EL (cell line): ENCODE data around the gene ACADM.
A peak's percentile ranks its signal among the peaks of the same experiment; 100 is the strongest.
"Not testable (repeated sequence)": the region's sequence is repeated elsewhere in the genome, so short reads cannot be mapped to it uniquely, and the experiment has no call there.

Experiments
- DNase-seq: peaks from one replicate; pipeline ENCODE4 v3.0.0-alpha.2; 2016

The ACADM gene

DNA sequence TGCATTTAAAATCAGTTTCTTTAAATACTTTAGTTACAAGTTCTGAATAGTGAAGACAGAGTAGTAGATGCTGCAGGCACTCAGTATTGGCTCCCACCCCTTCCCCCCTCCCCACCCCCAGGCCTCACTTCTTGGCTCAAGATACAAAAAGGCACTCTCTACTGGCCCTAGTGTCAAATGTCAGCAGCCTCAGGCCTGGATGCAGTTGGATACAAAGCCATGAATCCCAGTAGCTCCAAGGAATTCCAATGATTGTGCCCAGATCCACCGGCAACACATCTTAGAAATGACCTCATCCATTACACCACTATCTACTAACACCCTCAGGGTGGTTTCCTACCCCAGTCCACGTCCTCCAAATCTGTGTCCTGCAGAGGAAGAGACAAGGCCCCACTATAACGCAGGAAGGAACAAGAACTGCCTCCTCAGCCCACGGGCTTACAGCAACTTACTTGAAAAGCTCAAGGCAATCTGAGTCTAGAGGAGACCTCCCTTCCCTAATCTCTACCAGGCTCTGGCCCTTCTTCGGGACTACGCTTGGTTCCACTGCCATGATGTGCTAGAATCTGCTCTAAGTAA lies 17.6 kb downstream of the ACADM start:
- DNase-seq: peak; percentile 47

DNA sequence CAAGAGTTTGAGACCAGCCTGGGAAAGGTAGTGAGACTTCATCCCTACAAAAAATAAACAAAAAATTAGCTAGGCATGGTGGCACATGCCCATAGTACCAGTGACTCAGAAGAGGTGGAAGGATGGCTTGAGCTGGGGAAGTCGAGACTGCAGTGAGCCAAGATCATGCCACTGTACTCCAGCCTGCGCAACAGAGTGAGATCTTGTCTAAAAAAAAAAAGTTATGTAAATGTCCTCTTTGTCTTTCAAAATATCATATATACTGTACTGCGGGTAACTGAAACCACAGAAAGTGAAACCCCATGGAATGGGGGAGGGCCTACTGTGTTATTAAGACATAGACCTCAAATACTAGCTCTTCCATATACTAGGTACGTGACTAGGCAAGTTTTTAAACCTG lies 20.8 kb downstream of the ACADM start:
- no peak for DNase-seq

DNA sequence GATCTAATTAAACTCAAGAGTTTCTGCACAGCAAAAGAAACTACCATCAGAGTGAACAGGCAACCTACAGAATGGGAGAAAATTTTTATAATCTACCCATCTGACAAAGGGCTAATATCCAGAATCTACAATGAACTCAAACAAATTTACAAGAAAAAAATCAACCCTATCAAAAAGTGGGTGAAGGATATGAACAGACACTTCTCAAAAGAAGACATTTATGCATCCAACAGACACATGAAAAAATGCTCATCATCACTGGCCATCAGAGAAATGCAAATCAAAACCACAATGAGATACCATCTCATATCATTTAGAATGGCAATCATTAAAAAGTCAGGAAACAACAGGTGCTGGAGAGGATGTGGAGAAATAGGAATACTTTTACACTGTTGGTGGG lies 32.7 kb downstream of the ACADM start:
- not testable (repeated sequence) for DNase-seq

DNA sequence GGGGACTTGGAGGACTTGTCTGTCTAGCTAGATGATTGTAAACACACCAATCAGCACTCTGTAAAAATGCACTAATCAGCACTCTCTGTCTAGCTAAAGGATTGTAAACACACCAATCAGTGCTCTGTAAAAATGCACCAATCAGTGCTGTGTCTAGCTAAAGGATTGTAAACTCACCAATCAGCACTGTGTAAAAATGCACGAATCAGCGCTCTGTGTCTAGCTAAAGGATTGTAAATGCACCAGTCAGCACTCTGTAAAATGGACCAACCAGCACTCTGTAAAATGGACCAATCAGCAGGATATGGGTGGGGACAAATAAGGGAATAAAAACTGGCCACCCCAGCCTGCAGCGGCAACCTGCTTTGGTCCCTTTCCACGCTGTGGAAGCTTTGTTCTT lies 34.0 kb downstream of the ACADM start:
- not testable (repeated sequence) for DNase-seq

DNA sequence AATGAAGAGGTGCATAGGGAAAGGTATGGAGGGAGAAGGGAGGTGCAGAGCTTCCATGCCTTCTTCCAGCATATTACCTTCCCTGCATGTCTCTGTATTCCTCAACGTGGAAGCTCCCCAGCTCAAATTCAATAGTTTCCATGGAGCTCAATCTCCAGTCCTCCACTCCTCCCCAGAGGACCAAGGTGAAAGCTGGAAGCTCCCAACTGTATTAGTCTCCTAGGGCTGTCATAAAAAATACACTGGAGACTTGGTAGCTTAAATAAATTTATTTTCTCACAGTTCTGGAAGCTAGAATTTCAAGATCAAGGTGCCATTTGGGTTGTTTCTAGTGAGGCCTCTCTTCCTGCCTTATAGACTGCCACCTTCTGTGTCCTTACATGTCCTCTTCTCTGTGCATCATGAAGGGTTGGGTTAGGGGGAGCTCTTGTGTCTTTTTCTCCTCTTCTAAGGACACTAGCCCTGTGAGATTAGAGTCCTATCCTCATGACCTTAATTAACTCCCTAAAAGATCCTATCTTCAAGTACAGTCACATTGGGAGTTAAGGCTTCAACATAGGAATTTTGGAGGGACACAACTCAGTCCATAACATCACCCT lies 39.6 kb downstream of the ACADM start:
- no peak for DNase-seq

DNA sequence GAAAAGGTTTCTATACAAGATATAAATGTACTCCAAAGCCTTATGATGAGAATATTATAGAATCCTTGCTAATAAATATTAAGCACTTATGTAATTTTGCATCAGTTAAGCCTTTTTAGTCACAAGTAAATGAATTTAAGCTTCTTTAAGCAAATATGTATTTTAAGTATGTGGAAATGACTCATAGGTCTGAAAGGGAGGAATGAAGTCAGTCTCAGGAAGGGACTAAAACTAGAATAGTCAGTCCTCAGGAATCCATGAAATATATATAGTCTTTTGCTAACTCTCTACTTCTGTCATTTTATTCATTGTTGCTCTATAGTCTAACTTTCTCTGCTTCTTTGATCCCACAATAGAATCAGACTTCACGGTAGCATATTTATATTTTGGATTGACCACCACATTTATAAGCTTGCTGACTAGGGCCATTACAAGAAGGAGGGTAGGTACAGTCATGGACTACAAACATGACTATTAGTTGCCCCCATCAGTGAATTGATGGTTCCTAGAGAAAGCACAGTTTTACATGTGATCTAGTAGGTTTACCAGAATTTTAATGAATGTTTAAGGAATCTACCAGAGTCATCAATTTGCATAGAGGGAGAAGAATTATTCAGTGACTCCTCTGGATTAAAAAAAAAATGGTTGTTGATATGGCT lies 41.3 kb downstream of the ACADM start:
- peak; percentile 85 for DNase-seq

DNA sequence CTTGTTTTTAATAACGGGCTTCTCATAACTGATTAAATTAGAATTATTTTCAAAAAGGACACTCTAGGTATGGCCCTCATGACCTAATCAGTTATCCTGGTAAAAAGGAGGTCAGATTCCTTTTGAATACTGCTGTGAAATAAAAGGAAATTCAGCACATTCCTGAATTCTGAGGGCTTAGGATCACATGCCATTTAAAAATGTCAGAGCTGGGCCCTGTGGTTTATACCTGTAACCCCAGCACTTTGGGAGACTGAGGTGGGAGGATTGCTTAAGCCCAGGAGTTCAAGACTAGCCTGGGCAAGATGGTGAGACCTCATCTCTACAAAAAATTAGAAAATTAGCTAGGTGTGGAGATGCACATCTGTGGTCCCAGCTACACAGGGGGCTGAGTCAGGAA lies 43.5 kb downstream of the ACADM start:
- DNase-seq: peak; percentile 43

DNA sequence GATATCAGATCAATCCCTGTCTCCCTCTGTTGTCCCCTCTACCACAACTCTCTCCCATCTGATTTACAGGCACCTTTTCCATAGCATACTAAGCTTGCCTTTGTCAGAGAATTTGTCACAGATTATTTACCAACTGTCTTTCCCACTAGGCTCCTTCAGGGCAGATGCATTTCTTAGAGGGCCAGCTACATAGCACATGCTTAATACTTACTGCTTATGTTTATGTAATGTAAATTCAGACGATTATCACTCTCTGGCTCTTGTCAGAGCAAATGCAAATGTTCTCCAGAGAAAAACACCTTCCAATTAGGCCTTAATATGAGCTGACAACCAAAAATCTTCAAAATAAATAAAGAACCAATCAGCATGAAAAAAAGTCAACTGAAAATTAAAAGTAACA lies 46.3 kb downstream of the ACADM start:
- no peak for DNase-seq

DNA sequence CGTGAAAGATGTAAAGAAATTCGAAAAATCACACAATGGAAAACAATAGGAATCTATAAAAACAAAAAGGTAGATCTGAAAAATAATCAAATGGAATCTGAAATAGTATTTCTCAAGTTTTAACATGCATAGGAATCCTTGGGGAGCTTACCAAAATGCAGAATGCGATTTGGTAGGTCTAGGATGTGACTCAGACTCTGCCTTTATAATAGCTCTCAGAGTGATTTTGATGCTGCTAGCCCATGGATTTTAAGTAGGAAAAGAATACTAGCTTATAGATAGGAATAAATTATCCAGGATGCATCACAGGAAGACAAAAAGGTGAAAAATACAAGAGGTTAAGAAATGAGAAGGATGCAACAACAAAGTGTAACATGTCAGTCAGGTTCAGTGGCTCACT lies 47.5 kb downstream of the ACADM start:
- no peak for DNase-seq

DNA sequence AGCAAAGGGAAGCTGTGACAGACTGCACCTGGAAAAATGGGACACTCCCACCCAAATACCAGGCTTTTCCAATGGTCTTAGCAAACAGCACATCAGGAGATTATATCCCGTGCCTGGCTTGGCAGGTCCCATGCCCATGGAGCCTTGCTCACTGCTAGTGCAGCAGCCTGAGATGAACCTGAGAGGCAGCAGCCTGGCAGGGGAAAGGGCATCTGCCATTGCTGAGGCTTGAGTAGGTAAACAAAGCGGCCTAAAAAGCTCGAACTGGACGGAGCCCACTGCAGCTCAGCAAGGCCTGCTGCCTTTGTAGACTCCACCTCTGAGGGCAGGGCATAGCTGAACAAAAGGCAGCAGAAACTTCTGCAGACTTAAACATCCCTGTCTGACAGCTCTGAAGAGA lies 53.3 kb downstream of the ACADM start:
- DNase-seq: not testable (repeated sequence)

DNA sequence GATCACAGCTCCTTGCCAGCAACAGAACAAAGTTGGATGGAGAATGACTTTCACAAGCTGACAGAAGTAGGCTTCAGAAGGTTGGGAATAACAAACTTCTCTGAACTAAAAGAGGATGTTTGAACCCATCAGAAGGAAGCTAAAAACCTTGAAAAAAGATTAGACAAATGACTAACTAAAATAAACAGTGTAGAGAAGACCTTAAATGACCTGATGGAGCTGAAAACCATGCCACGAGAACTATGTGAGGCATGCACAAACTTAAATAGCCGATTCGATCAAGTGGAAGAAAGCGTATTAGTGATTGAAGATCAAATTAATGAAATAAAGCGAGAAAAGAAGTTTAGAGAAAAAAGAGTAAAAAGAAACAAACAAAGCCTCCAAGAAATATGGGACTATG lies 54.2 kb downstream of the ACADM start:
- not testable (repeated sequence) for DNase-seq

DNA sequence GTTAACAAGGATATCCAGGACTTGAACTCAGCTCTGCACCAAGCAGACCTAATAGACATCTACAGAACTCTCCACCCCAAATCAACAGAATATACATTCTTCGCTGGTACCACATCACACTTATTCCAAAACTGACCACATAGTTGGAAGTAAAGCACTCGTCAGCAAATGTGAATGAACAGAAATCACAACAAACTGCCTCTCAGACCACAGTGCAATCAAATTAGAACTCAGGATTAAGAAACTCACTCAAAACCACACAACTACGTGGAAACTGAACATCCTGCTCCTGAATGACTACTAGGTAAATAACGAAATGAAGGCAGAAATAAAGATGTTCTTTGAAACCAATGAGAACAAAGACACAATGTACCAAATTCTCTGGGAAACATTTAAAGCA lies 55.7 kb downstream of the ACADM start:
- DNase-seq: not testable (repeated sequence)

DNA sequence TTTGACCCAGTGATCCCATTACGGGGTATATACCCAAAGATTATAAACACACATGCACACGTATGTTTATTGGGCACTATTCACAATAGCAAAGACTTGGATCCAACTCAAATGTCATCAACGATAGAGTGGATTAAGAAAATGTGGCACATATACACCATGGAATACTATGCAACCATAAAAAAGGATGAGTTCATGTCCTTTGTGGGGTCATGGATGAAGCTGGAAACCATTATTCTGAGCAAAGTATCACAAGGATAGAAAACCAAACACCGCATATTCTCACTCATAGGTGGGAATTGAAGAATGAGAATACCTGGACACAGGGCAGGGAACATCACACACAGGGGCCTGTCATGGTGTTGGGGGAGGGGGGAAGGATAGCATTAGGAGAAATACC lies 59.4 kb downstream of the ACADM start:
- DNase-seq: not testable (repeated sequence)

DNA sequence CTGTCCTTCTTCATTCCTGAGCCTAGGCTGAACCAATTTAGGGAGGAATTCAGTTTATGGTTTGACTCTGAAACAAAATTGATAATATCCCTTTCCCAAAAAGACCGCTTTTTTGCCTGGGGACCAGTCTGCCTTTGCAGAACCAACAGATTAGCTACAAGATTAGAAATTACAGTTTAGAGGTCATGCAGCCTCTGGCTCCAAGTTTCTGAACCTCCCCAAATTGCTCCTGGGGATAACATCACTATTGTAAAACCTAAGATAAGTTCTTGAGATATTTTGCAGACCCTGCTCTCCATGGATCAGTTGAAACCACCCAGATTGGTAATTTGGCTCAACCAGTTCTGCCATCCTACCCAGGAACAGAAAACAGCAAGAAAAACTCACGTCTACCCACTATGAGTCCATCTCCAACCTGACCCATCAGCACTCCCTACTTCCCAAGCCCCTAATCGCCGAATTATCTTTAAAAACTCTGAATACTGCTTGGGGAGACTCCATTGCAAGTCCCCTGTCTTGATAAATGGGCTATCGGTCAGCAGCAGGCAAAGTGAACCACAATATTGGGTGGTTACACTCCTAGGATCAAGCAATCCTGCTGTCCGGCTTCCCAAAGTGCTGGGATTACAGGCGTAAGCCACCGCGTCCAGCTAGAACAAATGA lies 60.9 kb downstream of the ACADM start:
- no peak for DNase-seq

DNA sequence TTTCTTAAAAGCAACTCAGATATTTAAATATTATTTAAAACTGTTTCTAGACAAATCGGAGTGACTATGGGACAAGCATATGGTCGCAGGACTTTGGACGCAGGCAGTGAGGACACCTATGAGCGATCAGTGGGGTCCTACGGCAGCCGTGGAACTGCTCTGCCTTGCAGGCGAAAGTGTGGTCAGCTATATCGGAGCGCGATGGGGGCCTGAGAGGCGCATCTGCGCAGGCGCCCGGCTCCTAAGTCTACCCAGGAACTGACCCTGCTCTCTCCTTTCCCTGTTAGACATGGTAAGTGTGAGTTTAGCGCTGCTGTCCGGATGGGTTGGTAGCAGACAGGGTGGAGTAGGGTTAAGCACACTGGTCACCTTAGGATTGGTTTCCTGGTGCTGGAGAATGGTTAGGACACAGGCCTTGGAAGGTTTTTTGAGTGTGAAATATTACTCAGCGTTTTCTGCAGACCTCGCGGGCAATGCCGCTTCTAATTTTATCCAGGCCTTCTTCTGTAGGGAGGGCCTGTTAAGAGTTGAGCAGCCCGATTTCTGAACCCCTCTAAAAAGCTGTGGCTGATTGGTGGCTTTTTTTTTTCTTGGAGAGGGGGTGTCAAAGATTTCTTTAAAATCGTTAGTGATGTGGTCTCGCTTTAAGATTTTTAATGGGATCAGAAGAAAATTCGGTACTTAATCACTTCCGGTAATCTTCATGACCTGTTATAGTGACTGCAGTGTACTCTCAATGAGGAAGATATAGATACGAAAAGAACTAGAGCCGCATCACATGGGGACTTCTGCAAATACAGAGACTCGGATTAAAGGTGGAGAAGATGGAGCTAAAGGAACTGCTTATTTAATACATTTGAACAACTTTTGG lies 61.7 kb downstream of the ACADM start, which contains the start of gene RABGGTB:
Gene RABGGTB (plus strand): TSS at position 274 of the 871 bp plus-strand sequence. CDS start 16 bp downstream, at position 290.
- DNase-seq: peak; percentile 95

DNA sequence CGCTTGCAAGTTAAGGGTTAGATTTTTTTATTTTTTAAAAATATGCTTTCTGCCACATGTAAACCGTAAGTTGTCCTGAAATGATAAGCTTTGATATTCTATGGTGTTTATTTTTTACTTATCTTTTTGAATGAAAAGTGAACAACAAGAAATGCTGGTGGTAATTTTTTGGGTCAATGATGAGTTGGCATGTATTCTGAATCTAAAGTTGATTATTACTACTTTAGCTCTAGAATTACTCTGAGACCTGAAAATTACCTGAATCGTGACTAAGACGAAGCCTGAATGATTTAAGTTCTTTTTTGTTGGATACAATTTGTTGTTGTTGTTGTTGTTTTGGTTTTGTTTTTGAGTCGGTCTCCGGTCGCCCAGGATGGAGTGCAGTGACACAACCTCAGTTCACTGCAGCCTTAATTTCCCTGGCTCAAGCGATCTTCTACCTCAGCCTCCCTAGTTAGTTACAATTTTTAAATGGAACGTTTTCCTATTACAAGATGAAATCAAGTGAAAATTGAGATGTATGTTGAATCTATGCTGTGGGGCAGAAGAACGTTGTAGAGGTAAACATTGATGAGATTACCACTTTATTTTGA lies 62.5 kb downstream of the ACADM start:
- DNase-seq: no peak

DNA sequence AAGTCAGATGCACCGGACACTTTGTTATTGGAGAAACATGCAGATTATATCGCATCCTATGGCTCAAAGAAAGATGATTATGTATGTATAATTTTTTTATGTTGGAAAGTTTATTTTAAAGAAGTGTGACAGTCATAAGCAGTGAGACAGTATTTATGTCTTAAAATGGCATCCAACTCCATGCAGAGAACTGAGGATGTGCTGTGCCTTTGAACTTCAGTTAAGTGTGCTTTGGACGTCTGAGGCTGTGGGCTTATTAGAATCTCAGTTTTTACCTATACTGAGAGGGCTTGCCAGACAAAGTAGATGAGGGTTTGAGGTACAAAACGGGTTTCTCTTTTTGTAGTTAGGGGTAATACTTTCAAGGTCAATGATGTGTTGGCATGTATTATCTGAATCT lies 63.0 kb downstream of the ACADM start:
- DNase-seq: no peak

DNA sequence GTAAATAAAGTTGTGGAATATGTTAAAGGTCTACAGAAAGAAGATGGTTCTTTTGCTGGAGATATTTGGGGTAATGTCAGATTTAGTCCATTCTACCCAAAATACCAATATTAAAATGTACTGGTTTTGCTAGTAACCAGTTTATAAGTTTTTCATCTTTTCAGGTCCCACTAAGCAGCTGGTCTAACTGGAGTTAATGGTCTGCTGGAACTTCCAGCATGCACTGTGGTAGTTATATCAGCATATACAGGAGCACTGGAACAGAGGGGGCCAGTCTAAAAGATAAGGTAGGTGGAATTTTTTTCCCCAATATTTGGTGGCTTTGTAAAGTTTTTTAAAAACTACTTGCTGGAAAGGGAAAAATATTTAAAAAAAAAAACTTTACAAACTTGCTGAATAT lies 65.5 kb downstream of the ACADM start:
- no peak for DNase-seq

DNA sequence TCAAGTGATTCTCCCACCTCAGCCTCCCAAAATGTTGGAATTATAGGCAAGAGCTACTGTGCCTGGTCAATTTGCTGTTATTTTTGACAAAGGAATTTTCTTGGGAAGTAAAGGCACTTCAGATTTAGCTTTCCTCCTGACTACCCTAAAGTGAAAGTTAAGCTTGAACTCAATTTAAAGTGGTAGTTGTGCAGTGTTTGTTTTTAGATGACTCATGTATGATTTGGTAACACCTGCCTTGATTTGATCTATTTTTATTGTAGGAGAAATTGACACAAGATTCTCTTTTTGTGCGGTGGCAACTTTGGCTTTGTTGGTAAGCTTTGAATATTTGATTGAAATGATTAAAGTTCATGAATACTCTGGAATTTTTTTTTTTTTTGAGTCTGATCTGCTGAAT lies 66.5 kb downstream of the ACADM start:
- DNase-seq: no peak

DNA sequence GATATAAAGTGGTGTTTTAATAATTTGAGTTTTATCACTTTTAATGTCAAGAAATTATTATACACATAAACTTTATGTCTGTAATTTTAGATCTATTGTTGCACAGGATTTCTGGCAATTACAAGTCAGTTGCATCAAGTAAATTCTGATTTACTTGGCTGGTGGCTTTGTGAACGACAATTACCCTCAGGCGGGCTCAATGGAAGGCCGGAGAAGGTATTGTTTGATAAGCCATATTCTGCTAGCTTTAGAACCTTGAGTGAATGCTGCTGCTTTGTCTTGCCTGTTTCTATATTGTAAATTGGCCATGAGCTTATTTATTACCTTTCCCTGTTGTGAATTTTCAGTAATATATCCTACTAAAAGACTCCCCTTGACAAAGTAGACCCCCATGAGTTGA lies 67.6 kb downstream of the ACADM start:
- no peak for DNase-seq

DNA sequence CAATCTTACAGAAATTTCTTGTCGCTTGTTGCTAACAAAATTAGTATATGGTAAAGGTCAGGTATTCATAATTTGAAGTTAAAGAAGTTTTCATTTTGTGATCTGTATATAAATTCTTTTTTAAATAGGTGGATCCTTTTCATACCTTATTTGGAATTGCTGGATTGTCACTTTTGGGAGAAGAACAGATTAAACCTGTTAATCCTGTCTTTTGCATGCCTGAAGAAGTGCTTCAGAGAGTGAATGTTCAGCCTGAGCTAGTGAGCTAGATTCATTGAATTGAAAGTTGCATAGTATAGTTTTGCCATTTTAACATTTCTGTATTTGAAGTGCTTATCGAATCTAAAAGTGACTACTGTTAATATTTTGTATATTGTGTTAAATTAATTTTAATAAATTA lies 69.9 kb downstream of the ACADM start:
- DNase-seq: no peak

DNA sequence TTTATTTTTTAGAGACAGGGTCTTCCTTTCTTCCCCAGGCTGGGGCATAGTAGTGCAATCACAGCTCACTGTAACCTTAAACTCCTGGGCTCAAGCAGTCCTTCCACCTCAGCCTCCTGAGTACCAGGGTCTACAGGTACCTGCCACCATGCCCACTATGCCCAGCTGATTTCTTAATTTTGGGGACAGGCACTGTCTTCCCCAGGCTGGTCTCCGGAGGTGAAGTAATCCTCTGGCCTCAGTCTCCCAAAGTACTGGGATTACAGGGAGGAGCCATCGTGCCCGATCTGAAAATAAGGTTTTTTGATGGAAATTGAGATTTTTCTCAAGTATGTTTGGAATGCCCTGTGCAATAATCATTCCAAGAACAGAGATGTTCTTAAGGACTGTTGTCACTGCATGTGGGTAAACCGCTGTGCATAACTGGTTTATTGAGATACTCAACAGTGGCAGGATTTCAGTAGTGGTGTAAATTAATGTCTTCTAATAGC lies 71.2 kb downstream of the ACADM start:
- DNase-seq: no peak
